WTC11 (cell line): ENCODE data around the gene HACD2. TPM values are rescaled to one million over a fixed set of nuclear protein-coding genes. Genes with fewer than 3 reads are reported as not detected.

Source experiments
- ATAC-seq: fragments of 200-7000 bp; cut with Tn5 transposase; 2 replicates; pipeline ENCODE4 v1.10.0; 2021; ENCODE audit warnings: mild to moderate bottlenecking, moderate library complexity
- CTCF ChIA-PET: fragments of 300-600 bp; sonication (Branson Sonifier 250); formaldehyde crosslinking; loops from one replicate; lab custom pipeline; 2021; ENCODE audit warnings: antibody characterized with exemption; lab: Charles Lee
- POLR2A ChIA-PET: fragments of 350-600 bp; sonication (Branson Sonifier 250); formaldehyde crosslinking; loops from one replicate; lab custom pipeline; 2021; ENCODE audit warnings: antibody characterized with exemption; lab: Charles Lee
- DNase-seq: peaks from one replicate; pipeline ENCODE4 v3.0.0; 2021; ENCODE audit warnings: low spot score
- H3K27ac Mint-ChIP-seq: 2 replicates; pipeline ENCODE4 v1.8.0; 2021; ENCODE audit warnings: mixed read lengths
- H3K27me3 Mint-ChIP-seq: 2 replicates; pipeline ENCODE4 v1.8.0; 2021; ENCODE audit warnings: low read depth, mild to moderate bottlenecking, moderate library complexity, mixed read lengths
- H3K36me3 Mint-ChIP-seq: 2 replicates; pipeline ENCODE4 v1.8.0; 2021; ENCODE audit warnings: mixed read lengths
- H3K4me1 Mint-ChIP-seq: 2 replicates; pipeline ENCODE4 v1.8.0; 2022; ENCODE audit warnings: mixed read lengths
- H3K4me3 Mint-ChIP-seq: 2 replicates; pipeline ENCODE4 v1.8.0; 2021; ENCODE audit warnings: mild to moderate bottlenecking, moderate library complexity, mixed read lengths
- H3K9me3 Mint-ChIP-seq: 2 replicates; pipeline ENCODE4 v1.8.0; 2021; ENCODE audit warnings: mixed read lengths
- CREB1 ChIP-seq: sonication (generic); formaldehyde crosslinking; IDR thresholded peaks from 2 replicates; pipeline ENCODE4 v1.8.0; 2023; ENCODE audit warnings: mild to moderate bottlenecking, missing genetic modification reagents
- CREM ChIP-seq: sonication (generic); formaldehyde crosslinking; IDR thresholded peaks from 2 replicates; pipeline ENCODE4 v1.8.1; 2022; ENCODE audit warnings: mild to moderate bottlenecking, missing genetic modification reagents, moderate library complexity
- ETV6 ChIP-seq: sonication (generic); formaldehyde crosslinking; IDR thresholded peaks from 2 replicates; pipeline ENCODE4 v1.8.1; 2022; ENCODE audit warnings: mild to moderate bottlenecking, missing genetic modification reagents
- GABPB1 ChIP-seq: sonication (generic); formaldehyde crosslinking; IDR thresholded peaks from 2 replicates; pipeline ENCODE4 v1.8.1; 2023; ENCODE audit warnings: mild to moderate bottlenecking, missing genetic modification reagents
- GRHL2 ChIP-seq: fragments of 250-450 bp; sonication (Bioruptor Pico); IDR thresholded peaks from 2 replicates; pipeline ENCODE4 v1.8.0; 2022; ENCODE audit warnings: mild to moderate bottlenecking, moderate library complexity; ENCODE audit not compliant: insufficient replicate concordance, severe bottlenecking
- GTF2I ChIP-seq: fragments of 250-450 bp; sonication (Bioruptor Pico); conservative IDR thresholded peaks from 2 replicates; pipeline ENCODE4 v1.4.0; 2021; ENCODE audit warnings: mild to moderate bottlenecking
- HMGXB4 ChIP-seq: sonication (generic); formaldehyde crosslinking; IDR thresholded peaks from 2 replicates; pipeline ENCODE4 v1.8.1; 2023; ENCODE audit warnings: mild to moderate bottlenecking, moderate library complexity, missing genetic modification reagents
- NFATC4 ChIP-seq: fragments of 250-450 bp; sonication (Bioruptor Pico); IDR thresholded peaks from 2 replicates; pipeline ENCODE4 v1.9.0; 2021; ENCODE audit warnings: mild to moderate bottlenecking
- NR1H2 ChIP-seq: sonication (generic); formaldehyde crosslinking; IDR thresholded peaks from 2 replicates; pipeline ENCODE4 v1.9.0; 2021; ENCODE audit warnings: mild to moderate bottlenecking, moderate library complexity, missing genetic modification reagents
- PRDM15 ChIP-seq: sonication (generic); formaldehyde crosslinking; IDR thresholded peaks from 2 replicates; pipeline ENCODE4 v1.8.0; 2022; ENCODE audit warnings: missing genetic modification reagents
- PRRX2 ChIP-seq: fragments of 250-450 bp; sonication (Bioruptor Pico); IDR thresholded peaks from 2 replicates; pipeline ENCODE4 v1.8.0; 2021; ENCODE audit warnings: mild to moderate bottlenecking
- SOX15 ChIP-seq: fragments of 250-450 bp; sonication (Bioruptor Pico); IDR thresholded peaks from 2 replicates; pipeline ENCODE4 v1.9.0; 2021; ENCODE audit warnings: mild to moderate bottlenecking
- TCF7 ChIP-seq: sonication (generic); formaldehyde crosslinking; IDR thresholded peaks from 2 replicates; pipeline ENCODE4 v1.8.0; 2022; ENCODE audit warnings: mild to moderate bottlenecking, low read depth, missing genetic modification reagents, moderate library complexity
- ZNF219 ChIP-seq: sonication (generic); formaldehyde crosslinking; IDR thresholded peaks from 2 replicates; pipeline ENCODE4 v1.8.0; 2023; ENCODE audit warnings: missing genetic modification reagents, mild to moderate bottlenecking, borderline replicate concordance
- ZNF317 ChIP-seq: sonication (generic); formaldehyde crosslinking; IDR thresholded peaks from 2 replicates; pipeline ENCODE4 v1.8.1; 2023; ENCODE audit warnings: low read depth, mild to moderate bottlenecking, moderate library complexity, missing genetic modification reagents, borderline replicate concordance
- ZNF396 ChIP-seq: fragments of 250-450 bp; sonication (Bioruptor Pico); IDR thresholded peaks from 2 replicates; pipeline ENCODE4 v1.8.0; 2021; ENCODE audit warnings: mild to moderate bottlenecking, moderate library complexity, borderline replicate concordance
- total RNA-seq: library from RNA; stranded (reverse); gene quantifications from 3 replicates; pipeline ENCODE4 v1.2.3, GENCODE V29; 2021
- TF ChIP-seq, protein P1 (sequence below): fragments of 250-450 bp; sonication (Bioruptor Pico); conservative IDR thresholded peaks from 2 replicates; pipeline ENCODE4 v1.9.0; 2021; ENCODE audit warnings: mild to moderate bottlenecking
- TF ChIP-seq, protein P2 (sequence below): fragments of 200-600 bp; IDR thresholded peaks from 2 replicates; pipeline ENCODE4 v1.8.0; 2022; ENCODE audit warnings: antibody characterized with exemption

The HACD2 gene
- total RNA-seq, 1 experiment from 2014 or later = 26.1 TPM

- TF ChIP-seq ETV6 (CRISPR knock-in tag) (no peak), CREB1 (CRISPR knock-in tag) (no peak)
- TF ChIP-seq, protein P1, sequence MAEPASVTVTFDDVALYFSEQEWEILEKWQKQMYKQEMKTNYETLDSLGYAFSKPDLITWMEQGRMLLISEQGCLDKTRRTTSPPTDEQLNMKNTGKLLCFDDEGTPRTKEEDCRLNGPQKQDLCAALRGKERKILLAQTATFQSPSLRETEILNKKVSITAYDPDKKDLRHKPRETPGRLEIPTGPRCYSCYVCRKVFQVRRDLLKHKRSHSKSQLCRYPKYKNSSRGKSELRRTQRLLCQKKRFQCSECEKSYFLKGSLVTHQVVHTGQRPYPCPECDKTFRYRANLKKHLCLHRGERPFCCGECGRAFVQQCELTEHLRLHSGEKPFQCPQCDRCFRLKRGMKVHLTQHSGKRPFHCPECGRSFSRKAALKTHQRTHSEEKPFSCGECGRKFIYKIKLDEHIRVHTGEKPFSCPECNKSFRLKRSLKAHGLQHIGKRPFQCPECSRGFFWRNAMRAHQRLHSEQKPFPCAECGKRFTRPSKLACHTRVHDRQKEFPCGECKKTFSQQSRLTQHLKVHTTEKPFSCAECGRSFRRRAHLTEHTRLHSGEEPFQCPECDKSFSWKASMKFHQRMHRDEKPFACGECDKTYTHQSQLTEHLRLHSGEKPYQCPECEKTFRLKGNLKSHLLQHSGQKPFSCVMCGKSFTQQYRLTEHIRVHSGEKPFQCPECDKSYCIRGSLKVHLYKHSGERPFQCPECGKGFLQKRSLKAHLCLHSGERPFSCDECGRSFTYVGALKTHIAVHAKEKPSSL = no peak
- TF ChIP-seq, protein P2, sequence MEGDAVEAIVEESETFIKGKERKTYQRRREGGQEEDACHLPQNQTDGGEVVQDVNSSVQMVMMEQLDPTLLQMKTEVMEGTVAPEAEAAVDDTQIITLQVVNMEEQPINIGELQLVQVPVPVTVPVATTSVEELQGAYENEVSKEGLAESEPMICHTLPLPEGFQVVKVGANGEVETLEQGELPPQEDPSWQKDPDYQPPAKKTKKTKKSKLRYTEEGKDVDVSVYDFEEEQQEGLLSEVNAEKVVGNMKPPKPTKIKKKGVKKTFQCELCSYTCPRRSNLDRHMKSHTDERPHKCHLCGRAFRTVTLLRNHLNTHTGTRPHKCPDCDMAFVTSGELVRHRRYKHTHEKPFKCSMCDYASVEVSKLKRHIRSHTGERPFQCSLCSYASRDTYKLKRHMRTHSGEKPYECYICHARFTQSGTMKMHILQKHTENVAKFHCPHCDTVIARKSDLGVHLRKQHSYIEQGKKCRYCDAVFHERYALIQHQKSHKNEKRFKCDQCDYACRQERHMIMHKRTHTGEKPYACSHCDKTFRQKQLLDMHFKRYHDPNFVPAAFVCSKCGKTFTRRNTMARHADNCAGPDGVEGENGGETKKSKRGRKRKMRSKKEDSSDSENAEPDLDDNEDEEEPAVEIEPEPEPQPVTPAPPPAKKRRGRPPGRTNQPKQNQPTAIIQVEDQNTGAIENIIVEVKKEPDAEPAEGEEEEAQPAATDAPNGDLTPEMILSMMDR = peak; percentile 39; the same call in 1 of the 2 replicates
- TF ChIP-seq, all 79 proteins: peak for 1
- no peak for DNase-seq
- Mint-ChIP-seq H3K4me1 (no peaks in the 10 kb centered on the region), H3K9me3 (peaks cover 48% of the 10 kb centered on the region), H3K4me3 (no peak overlapping the region), H3K36me3 (peaks cover 59% of the 10 kb centered on the region), H3K27me3 (no peaks in the 10 kb centered on the region), H3K27ac (no peak overlapping the region)
- CTCF ChIA-PET = interaction anchor here (0.8 to 1.2 kb wide), 5 partner anchors 15 to 210 kb away, joined by 3 to 5 read pairs (median 3); no protein-coding TSS in a partner anchor
- ATAC-seq = peak; percentile 86
- POLR2A ChIA-PET = no interaction called here
These were observed 32.6 kb downstream of the HACD2 start for GRCh38 chr3:123552095-123552714.

DNA sequence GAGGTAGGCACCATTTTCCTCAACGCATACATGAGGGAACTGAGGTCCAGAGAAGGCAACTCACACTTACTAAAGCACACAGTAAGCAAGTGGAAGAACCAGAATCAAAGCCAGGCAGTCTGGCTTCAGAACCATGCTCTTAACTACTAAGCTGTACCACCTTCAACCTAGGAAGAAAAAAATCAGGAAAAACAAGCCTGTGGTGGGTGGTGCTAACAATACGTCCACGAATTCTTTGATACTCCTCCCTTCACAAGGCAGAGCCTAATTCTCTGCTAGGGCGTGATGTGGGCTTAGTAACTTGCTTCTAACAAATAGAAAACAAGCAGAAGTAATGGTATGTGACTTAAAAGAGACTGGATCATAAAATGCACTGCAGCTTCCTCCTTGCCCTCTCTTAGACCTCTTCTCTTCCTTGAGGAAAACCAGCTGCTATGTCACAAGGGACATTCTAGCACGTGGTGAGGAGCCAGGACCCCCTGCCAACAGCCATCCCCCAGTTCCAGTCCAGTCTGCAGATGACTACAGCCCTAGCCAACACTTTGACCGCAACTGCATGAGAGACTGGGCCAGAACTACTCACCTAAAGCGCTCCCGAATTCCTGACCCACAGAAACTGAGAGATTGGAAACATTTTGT is 36.9 kb downstream of the HACD2 start:
- Mint-ChIP-seq H3K27me3 (no peaks in the 10 kb centered on the region), H3K36me3 (peaks cover 19% of the 10 kb centered on the region), H3K27ac (0 out of 2 replicates have a peak overlapping the region, but pooled peaks have one; percentile 53), H3K4me3 (no peak overlapping the region), H3K9me3 (peaks cover 9% of the 10 kb centered on the region), H3K4me1 (no peaks in the 10 kb centered on the region)
- POLR2A ChIA-PET = no interaction called here
- DNase-seq (no peak), ATAC-seq (no peak)
- CTCF ChIA-PET = interaction anchor here (1.5 to 3.1 kb wide), 2 partner anchors 11 to 23 kb away, joined by 3 to 13 read pairs; no protein-coding TSS in a partner anchor
- TF ChIP-seq NR1H2 (CRISPR knock-in tag) = no peak
- no peak for TF ChIP-seq ZNF317 (CRISPR knock-in tag)
- no peak for TF ChIP-seq GRHL2 (CRISPR knock-in tag)
- TF ChIP-seq TCF7 (CRISPR knock-in tag) = no peak

DNA sequence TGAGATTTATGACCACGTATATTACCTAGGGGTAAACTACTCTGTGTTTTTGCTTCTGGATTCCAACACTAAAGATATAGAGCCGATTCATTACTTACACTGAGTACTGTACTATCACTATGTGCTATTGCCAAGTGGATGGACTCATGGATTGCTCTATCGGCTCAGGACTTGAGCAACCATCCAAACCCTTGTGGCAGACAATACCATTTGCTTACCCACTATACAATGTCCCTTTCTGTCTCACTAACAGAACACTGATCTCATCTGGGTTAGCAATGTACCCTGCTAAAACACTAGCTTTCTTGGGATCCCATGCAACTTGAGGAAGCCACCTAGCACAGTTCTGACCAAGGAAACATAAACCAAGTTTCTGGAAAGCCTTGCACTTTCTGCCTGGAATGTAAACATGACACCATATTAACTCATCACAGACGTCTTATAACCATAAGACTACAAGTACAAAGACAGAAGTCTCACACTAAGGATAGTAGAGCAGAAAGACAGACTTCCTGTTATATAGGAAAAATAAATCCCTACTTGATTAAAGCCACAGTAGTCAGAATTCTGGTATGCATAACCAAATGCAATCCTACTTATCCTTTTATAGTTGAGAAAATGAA is 38.6 kb downstream of the HACD2 start:
- Mint-ChIP-seq H3K27me3 (no peaks in the 10 kb centered on the region), H3K4me3 (no peak overlapping the region), H3K27ac (no peak overlapping the region), H3K4me1 (no peaks in the 10 kb centered on the region), H3K9me3 (no peaks in the 10 kb centered on the region), H3K36me3 (peaks cover 9% of the 10 kb centered on the region)
- POLR2A ChIA-PET = no interaction called here
- DNase-seq (no peak), ATAC-seq (no peak)
- CTCF ChIA-PET = interaction anchor here (1.0 kb wide), 2 partner anchors 13 to 180 kb away, joined by 3 read pairs; no protein-coding TSS in a partner anchor
- TF ChIP-seq PRDM15 (CRISPR knock-in tag) = no peak
- TF ChIP-seq ZNF396 (CRISPR knock-in tag) = no peak
- TF ChIP-seq NR1H2 (CRISPR knock-in tag) = no peak
- TF ChIP-seq HMGXB4 (CRISPR knock-in tag) = no peak
- no peak for TF ChIP-seq GABPB1 (CRISPR knock-in tag)
- no peak for TF ChIP-seq NFATC4 (CRISPR knock-in tag)
- TF ChIP-seq CREM = no peak
- no peak for TF ChIP-seq ZNF219 (CRISPR knock-in tag)
- no peak for TF ChIP-seq SOX15
- TF ChIP-seq PRRX2 = no peak
- no peak for TF ChIP-seq GTF2I (CRISPR knock-in tag)
